Loucy (cell line): ENCODE results near the gene TECTA.

Experiments used
- CTCF ChIP-seq: fragments of 200-600 bp; sonication (generic); conservative IDR thresholded peaks from 2 replicates; pipeline ENCODE4 v1.5.1; 2014; ENCODE audit warnings: mild to moderate bottlenecking, antibody characterized with exemption, low read length
- EZH2phosphoT487 ChIP-seq: fragments of 200-600 bp; IDR thresholded peaks from 2 replicates; pipeline ENCODE4 v1.6.1; 2018; ENCODE audit warnings: antibody characterized with exemption, mild to moderate bottlenecking, moderate library complexity, borderline replicate concordance

DNA sequence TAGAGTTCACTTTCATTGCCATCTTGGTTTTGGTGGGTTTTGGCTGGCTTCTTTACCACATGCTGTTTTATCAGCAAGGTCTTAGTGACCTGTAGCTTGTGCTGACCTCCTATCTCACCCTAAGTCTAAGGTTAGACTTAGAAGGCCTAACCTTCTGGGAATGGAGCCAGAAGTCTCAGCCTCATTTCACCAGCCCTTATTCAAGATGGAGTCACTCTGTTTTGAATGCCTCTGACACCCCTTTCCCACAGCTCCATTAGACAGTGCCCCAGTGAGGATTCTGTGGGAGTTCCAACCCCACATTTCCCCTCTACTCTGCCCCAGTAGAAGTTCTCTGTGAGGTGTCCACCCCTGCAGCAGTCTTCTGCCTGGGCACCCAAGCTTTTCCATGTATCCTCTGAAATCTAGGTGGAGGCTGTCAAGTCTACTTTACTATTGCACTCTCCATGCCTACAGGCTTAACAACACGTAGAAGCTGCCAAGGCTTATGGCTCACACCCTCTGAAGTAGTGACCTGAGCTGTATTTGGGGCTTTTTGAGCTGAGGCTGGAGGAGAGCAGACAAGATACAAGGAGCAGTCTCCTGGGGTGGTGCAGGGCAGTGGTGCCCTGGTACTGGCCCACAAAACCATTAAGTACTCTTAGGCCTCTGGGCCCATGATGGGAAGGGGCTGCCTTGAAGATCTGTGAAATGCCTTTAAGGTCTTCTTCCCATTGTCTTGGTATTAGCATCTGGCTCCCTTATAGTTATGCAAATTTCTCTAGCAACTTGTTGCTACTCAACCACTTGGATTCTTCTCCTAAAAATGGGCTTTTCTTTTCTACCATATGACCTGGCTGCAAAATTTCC lies 125.6 kb downstream of the TECTA start:
- TF ChIP-seq CTCF, result no peak
- no peak for TF ChIP-seq EZH2phosphoT487
